Esophagus squamous epithelium (tissue), 5 donors: ENCODE results near the gene FSTL4. TPM values are rescaled to one million over a fixed set of nuclear protein-coding genes. Genes with fewer than 3 reads are reported as not detected.

Source experiments
- DNase-seq: peaks from one replicate; lab custom pipeline; 2025; lab: John Stamatoyannopoulos, UW
- H3K27ac ChIP-seq, 4 donors: fragments of 200-600 bp; sonication (generic); one replicate each; pipeline ENCODE4 v1.5.1; 2016 to 2019; ENCODE audit warnings: mild to moderate bottlenecking in 1 of 4
- H3K27me3 ChIP-seq, 4 donors: fragments of 200-600 bp; sonication (generic); 1 replicate in 3 of 4; 2 replicates in 1 of 4; pipeline versions ENCODE4 v1.5.1 to v1.6.0; 2017 to 2021; ENCODE audit warnings: antibody characterized with exemption in 1 of 4
- H3K36me3 ChIP-seq, 3 donors: fragments of 200-600 bp; sonication (generic); one replicate each; pipeline ENCODE4 v1.5.1; 2016 to 2019
- H3K4me1 ChIP-seq, 3 donors: fragments of 200-600 bp; sonication (generic); one replicate each; pipeline ENCODE4 v1.5.1; 2017 to 2019
- H3K4me3 ChIP-seq, 4 donors: fragments of 200-600 bp; sonication (generic); 1 replicate in 3 of 4; 2 replicates in 1 of 4; pipeline ENCODE4 v1.5.1; 2016 to 2019; ENCODE audit warnings: mild to moderate bottlenecking in 2 of 4, moderate library complexity in 1 of 4
- H3K9me3 ChIP-seq, 3 donors: fragments of 200-600 bp; sonication (generic); one replicate each; pipeline ENCODE4 v1.5.1; 2016 to 2019
- POLR2A ChIP-seq, 4 donors: fragments of 450-650 bp; IDR thresholded peaks; one replicate each; pipeline ENCODE4 v1.6.1; 2017; ENCODE audit warnings: antibody characterized with exemption in 4 of 4, mild to moderate bottlenecking in 4 of 4, moderate library complexity in 3 of 4
- WGBS, 2 donors: methylation state at CpG; one replicate each; pipeline ENCODE4 v1.1.5; 2018; 5-methylcytosine and 5-hydroxymethylcytosine counted together
- intact Hi-C: fragments of 100-400 bp; cut with DNase I; formaldehyde crosslinking; loops from one replicate; pipeline ENCODE4 v1.15.0; 2022
- total RNA-seq, 4 donors: library from RNA; depleted of rRNA; stranded (reverse); fragments of >200 nt; gene quantifications; one replicate each; pipeline ENCODE4 v1.1.0, GENCODE V29; 2016
- TF ChIP-seq, protein P1 (sequence below), 6 experiments: fragments of 450-650 bp in 4 of 6; fragments of 200-600 bp in 2 of 6; sonication (generic) in 2 of 6; IDR thresholded peaks; one replicate each; pipeline ENCODE4 v1.5.1; 2016 to 2019; ENCODE audit warnings: antibody characterized with exemption in 6 of 6, mild to moderate bottlenecking in 4 of 6, moderate library complexity in 4 of 6
- donor health status: DM: yes; HTN: yes; CAD: no.

FSTL4 gene
- total RNA-seq, 4 donors from 2014 or later, result 0.53 to 4.1 (median 1.4) TPM

DNA sequence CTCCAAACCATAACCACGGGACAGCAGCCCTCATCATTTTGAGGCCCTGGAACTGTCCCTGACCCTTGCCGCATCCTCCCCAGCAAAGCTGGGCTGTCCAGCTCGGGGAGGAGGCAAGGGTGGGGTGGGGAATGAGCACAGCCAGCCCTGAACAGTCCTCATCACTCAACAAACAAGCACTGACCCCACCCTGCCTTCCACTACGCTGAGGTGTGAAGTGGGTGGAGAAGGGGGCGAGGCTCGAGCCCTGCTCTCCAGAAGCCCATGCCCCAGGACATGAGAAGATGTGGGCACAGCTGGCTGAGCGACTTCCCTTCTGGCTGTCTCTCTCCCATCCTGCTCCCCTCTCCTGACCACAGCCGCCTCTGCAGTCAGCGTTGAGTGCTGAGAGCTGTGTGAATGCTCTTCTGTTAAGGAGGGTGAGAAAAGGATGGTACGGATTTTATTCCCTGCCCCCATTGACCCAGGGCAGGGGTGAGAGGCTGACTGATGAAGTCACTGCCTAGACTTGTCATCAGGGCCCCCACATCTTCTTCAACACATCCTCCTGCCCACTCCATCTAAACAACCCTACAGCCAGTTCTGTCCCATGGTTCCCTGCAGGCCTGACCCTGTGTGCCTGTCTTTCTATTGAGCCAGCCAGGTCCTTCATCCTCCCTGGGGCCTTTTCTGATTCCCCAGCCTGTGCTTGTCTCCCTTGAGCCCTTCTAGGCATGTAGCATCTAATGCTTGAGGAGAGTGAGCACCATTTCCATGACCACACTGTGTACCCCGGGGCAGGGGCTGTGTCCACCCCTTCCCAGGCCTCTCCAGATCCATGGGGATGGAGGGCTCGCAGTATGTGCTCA is 276.0 kb downstream of the FSTL4 start:
- 69 to 73% methylated on average over 2 to 7 of the region's 12 CpGs for WGBS, 2 donors
- Histone ChIP-seq H3K4me1 (peaks cover 0 to 7% (median 0%) of the 10 kb centered on the region in 3 donors), H3K36me3 (no peaks in the 10 kb centered on the region), H3K4me3 (no peak overlapping the region), H3K27ac (no peak overlapping the region), H3K27me3 (no peaks in the 10 kb centered on the region), H3K9me3 (no peaks in the 10 kb centered on the region)
- intact Hi-C loops, result no loop called here
- TF ChIP-seq POLR2A (IDR thresholded peaks at IDR 0.05), result no peak
- TF ChIP-seq, protein P1, sequence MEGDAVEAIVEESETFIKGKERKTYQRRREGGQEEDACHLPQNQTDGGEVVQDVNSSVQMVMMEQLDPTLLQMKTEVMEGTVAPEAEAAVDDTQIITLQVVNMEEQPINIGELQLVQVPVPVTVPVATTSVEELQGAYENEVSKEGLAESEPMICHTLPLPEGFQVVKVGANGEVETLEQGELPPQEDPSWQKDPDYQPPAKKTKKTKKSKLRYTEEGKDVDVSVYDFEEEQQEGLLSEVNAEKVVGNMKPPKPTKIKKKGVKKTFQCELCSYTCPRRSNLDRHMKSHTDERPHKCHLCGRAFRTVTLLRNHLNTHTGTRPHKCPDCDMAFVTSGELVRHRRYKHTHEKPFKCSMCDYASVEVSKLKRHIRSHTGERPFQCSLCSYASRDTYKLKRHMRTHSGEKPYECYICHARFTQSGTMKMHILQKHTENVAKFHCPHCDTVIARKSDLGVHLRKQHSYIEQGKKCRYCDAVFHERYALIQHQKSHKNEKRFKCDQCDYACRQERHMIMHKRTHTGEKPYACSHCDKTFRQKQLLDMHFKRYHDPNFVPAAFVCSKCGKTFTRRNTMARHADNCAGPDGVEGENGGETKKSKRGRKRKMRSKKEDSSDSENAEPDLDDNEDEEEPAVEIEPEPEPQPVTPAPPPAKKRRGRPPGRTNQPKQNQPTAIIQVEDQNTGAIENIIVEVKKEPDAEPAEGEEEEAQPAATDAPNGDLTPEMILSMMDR (IDR thresholded peaks at IDR 0.05), result no peak
- no peak for DNase-seq

DNA sequence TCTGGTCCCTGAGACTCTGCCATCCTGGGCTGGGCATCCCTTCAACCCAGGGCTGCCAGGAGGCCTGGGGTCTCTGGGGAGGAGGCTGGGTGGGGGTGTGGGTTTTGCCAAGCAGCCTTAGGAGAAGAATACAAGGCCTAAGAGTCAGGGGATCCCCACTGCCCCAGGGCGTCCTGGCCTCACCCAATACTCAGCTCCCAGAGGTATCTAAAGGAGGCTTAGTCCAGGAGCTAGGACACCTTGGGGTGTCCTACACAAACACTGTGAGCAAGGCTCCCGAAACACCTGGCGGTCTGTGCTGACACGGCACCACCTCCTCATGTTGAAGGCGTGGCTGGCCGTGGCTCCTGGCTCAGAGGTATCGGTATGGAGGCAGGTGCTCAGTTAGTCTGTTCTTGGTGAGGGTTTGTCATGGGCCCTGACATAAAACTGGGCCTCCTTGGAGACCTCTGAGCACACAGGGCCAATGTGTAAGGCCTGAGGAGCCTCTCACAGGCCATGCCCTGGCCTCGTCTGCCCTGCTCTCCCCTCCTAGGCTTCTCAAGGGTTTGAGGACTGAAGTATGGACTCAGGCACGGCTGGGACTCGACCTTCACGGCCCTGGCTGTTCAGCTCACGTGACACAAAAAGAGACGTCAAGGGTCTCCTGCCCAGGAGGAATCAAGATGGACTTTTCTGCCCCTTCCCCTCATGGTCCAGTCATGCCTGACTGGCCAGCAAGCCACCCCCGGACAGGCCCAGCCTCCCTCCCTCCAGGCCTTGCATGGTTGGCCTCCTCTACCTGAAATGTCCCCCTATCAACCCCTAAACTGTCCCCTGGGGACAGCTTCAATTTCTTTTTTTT is 277.3 kb downstream of the FSTL4 start:
- H3K9me3 ChIP-seq, result no peaks in the 10 kb centered on the region
- DNase-seq, result no peak
- WGBS, 2 donors, result 100% methylated on average over 3 to 6 of the region's 14 CpGs

DNA sequence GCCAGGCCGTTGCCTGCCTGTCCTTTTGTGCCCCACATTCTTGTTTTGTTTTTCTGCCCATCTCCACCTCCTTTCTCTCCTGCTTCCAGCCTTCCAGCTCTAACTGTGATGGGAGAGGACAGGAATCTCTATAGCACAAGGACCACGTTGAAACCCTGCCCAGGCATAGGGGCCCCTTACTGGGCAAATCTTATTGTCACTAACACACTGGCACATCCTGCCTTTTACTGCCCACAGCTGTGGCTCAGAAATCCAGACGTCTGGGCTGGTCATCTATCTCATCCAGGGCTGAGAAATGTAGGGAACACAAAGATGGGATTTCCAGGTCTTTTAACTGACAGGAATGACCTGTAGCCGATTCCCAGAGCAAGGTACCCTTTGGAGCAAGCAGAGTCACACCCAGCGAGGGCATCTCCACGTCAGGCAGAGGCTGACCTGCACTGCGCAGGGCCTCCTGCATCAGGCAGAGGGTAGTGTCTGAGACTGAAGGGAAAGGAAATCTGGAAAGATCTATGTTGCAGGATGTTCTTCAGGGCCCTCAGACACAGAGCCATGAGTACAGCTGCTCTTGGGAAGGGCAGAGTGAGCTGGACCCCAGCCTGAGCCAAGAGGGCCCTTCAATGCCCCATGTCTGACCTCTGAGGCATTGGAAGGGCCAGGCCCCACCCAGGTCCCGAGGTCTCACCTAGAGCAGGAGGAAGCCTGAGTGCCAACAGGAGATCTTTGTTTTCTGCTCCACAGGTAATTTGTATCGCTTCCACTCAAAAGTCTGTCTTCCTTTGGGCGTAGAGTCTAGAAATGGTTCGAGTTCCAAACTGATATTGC is 278.8 kb downstream of the FSTL4 start:
- TF ChIP-seq, protein P1 (IDR thresholded peaks at IDR 0.05), result no peak
- no peak for TF ChIP-seq POLR2A (IDR thresholded peaks at IDR 0.05)
- no peaks in the 10 kb centered on the region for H3K27me3 ChIP-seq
- no peaks in the 10 kb centered on the region for H3K9me3 ChIP-seq
- no peak for DNase-seq
- no peaks in the 10 kb centered on the region for H3K36me3 ChIP-seq
- peaks cover 0 to 10% (median 0%) of the 10 kb centered on the region in 3 donors for H3K4me1 ChIP-seq
- no peak overlapping the region for H3K27ac ChIP-seq
- intact Hi-C loops, result no loop called here
- no peak overlapping the region for H3K4me3 ChIP-seq
- WGBS, 2 donors, result 80 to 83% methylated on average over 6 to 9 of the region's 11 CpGs

More for the DNA sequence above, 277.3 kb downstream of the FSTL4 start:
- intact Hi-C loops, result no loop called here
- TF ChIP-seq, protein P1 (IDR thresholded peaks at IDR 0.05), result no peak
- H3K36me3 ChIP-seq, result no peaks in the 10 kb centered on the region
- no peak overlapping the region for H3K27ac ChIP-seq
- H3K27me3 ChIP-seq, result no peaks in the 10 kb centered on the region
- H3K4me1 ChIP-seq, result peaks cover 0 to 10% (median 0%) of the 10 kb centered on the region in 3 donors
- H3K4me3 ChIP-seq, result no peak overlapping the region

DNA sequence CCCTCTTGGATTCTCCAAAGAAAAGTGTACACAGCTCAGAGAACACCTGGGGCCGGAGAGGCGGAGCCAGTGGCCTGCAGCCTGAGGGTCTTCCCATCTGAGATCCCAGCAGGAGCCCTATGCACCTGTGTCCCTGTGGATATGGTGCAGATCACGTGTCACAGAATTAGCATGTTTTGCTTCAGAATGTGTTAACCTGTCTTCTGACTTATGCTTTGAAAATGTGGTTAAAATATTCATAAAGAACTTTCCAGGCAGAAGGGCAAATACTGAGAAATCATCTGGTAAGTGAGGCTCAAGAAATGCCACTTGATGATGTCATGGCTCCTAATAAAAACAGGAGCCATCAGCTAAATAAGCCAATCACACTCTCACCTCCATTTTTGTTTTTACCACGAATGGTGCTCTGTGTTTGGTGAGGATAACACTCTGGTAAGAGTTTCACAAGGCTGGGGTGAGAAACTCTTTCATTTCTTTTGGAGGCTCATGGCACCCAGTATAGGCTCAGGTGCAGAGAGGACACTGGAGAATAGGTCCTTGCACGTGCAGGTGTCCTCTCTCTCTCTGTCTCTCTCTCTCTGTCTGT is 279.8 kb downstream of the FSTL4 start:
- H3K27ac ChIP-seq, result no peak overlapping the region
- intact Hi-C loops, result no loop called here
- peaks cover 0 to 10% (median 0%) of the 10 kb centered on the region in 3 donors for H3K4me1 ChIP-seq
- H3K4me3 ChIP-seq, result no peak overlapping the region
- DNase-seq, result no peak
- no peaks in the 10 kb centered on the region for H3K36me3 ChIP-seq
- no peaks in the 10 kb centered on the region for H3K27me3 ChIP-seq
- no peak for TF ChIP-seq POLR2A (IDR thresholded peaks at IDR 0.05)
- TF ChIP-seq, protein P1 (IDR thresholded peaks at IDR 0.05), result no peak
- WGBS, 2 donors, result 66 to 73% methylated on average over 4 to 5 of the region's 5 CpGs
- H3K9me3 ChIP-seq, result no peaks in the 10 kb centered on the region
